ENCODE results near the gene FBXL19.
A peak's percentile ranks its signal among the peaks of the same experiment; 100 is the strongest.

DNA sequence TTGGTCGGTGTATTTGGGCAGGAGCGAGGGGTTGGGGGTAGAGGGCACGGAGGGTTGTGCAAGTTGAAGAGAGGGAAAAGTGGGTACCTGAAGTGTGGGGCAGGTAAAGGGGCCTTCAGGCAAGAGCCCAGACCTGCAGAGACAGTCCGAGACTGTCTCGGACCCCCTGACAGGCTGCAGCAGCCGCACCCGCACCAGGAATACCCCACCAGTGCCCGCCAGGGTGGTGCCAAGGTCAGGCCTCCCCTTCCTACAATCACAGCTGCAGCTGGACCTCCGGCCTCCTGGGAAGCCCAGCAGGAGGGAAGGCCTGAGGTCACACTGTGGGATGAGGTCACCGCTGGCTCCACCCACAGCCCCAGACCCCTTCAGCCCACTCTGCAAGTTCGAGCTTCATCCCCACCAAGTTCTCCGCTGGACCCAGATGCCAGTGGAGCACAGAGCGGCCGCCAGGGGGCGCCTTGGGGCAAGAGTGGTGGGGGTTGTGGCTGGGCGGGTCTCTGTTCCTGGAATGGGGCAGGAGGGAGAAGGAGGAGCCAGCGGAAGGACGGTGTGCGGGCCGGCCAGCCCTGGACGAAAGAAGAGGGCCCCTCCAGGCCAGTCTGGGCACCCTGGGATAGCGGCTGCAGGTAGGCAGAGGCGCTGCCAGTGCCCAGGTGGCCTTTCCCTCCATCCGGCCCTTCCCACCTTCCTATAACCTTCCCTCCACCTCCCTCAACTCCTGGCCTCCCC, 61.5 kb downstream of the FBXL19 start, which contains the start of gene HSD3B7:
- TF ChIP-seq, protein P1, sequence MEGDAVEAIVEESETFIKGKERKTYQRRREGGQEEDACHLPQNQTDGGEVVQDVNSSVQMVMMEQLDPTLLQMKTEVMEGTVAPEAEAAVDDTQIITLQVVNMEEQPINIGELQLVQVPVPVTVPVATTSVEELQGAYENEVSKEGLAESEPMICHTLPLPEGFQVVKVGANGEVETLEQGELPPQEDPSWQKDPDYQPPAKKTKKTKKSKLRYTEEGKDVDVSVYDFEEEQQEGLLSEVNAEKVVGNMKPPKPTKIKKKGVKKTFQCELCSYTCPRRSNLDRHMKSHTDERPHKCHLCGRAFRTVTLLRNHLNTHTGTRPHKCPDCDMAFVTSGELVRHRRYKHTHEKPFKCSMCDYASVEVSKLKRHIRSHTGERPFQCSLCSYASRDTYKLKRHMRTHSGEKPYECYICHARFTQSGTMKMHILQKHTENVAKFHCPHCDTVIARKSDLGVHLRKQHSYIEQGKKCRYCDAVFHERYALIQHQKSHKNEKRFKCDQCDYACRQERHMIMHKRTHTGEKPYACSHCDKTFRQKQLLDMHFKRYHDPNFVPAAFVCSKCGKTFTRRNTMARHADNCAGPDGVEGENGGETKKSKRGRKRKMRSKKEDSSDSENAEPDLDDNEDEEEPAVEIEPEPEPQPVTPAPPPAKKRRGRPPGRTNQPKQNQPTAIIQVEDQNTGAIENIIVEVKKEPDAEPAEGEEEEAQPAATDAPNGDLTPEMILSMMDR (IDR thresholded peaks at IDR 0.05; ENCODE audit: insufficient read depth, low read length) = peak; percentile 78
- TF ChIP-seq, protein P2, sequence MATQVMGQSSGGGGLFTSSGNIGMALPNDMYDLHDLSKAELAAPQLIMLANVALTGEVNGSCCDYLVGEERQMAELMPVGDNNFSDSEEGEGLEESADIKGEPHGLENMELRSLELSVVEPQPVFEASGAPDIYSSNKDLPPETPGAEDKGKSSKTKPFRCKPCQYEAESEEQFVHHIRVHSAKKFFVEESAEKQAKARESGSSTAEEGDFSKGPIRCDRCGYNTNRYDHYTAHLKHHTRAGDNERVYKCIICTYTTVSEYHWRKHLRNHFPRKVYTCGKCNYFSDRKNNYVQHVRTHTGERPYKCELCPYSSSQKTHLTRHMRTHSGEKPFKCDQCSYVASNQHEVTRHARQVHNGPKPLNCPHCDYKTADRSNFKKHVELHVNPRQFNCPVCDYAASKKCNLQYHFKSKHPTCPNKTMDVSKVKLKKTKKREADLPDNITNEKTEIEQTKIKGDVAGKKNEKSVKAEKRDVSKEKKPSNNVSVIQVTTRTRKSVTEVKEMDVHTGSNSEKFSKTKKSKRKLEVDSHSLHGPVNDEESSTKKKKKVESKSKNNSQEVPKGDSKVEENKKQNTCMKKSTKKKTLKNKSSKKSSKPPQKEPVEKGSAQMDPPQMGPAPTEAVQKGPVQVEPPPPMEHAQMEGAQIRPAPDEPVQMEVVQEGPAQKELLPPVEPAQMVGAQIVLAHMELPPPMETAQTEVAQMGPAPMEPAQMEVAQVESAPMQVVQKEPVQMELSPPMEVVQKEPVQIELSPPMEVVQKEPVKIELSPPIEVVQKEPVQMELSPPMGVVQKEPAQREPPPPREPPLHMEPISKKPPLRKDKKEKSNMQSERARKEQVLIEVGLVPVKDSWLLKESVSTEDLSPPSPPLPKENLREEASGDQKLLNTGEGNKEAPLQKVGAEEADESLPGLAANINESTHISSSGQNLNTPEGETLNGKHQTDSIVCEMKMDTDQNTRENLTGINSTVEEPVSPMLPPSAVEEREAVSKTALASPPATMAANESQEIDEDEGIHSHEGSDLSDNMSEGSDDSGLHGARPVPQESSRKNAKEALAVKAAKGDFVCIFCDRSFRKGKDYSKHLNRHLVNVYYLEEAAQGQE (IDR thresholded peaks at IDR 0.05; ENCODE audit: insufficient replicate concordance, low read depth) = no peak
- TF ChIP-seq POLR2AphosphoS5 (IDR thresholded peaks at IDR 0.05; ENCODE audit: low read depth) = no peak
- no peak for TF ChIP-seq GABPA (IDR thresholded peaks at IDR 0.05; ENCODE audit: low read depth)
